Islet of Langerhans (tissue), 1 donor: ENCODE results near the gene THSD4.

Source experiments
- FAIRE-seq: peaks from one replicate; lab custom pipeline; 2011; peaks lifted over from hg19 to GRCh38; lab: Jason Lieb, UNC

The THSD4 gene

DNA sequence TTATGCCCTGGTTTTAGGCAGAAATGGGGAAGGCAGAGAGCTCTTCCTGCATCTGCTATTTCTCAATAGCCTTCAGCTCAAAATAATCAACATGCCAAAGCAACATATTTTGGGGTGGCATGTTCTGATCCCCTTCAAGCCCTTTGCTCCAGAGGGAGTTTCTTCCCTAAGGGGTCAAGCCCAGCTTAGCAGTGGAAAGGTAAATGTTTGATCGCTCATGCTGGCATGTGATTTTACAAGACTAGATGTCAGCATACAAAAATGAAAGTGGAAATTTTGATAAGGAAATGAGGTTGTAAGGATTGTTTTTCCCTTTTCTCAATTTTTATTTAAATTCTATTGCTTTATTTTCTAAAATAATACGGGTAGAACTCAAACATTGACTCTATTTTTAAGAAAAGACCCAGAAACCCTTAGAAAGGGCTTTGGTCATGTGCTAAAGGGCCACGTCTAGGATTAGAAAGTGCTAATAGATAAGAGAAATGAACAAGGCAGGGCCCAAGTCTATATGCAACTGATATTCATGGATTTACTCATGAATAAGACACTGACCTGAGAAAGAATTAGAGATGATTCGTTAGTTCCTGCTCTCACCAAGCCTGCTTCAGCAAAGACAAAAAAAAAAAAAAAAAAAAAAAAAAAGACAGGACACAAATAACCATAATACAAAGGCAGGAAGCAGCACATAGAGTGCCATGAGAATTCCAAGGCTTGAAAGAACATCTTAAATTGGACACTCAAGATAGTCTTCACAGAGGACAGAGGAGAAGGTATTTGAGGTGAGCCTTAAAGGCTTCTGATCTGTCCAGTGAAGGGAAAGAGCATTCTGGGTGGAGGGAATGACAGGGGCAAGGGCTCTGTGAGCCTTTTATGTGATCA lies 640.1 kb downstream of the THSD4 start:
- FAIRE-seq, result no peak

DNA sequence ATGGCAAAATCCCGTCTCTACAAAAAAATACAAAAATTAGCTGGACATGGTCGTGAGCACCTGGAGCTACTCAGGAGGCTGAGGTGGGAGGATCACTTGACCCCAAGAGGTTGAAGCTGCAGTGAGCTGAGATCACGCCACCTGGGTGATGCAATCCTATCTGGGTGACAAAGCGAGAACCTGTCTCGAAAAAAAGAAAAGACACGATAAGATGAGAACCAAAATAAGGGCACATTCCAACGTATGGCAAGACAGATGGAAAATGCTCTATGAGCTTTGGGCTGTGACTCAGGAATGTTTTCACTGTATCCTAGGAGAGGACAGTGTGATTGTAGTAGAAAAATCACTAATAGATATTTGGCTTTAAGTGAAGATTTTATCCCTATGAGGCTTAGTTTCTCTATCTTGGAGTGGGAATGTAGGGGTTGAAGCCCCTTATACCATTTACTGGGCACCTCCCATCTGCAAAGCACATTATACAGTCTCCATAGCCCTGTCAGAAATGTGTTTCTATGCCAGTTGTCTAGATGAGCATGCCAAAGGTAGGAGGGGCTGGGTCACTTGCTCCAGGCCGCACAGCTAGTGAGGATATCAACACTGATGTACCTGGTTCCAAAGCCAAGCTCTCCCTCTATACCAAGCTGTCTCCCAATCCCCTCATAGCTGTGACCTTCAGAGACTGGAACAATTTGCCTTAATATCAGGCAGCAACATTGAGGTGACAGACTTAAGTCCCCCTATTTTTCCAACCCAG lies 641.5 kb downstream of the THSD4 start:
- no peak for FAIRE-seq

DNA sequence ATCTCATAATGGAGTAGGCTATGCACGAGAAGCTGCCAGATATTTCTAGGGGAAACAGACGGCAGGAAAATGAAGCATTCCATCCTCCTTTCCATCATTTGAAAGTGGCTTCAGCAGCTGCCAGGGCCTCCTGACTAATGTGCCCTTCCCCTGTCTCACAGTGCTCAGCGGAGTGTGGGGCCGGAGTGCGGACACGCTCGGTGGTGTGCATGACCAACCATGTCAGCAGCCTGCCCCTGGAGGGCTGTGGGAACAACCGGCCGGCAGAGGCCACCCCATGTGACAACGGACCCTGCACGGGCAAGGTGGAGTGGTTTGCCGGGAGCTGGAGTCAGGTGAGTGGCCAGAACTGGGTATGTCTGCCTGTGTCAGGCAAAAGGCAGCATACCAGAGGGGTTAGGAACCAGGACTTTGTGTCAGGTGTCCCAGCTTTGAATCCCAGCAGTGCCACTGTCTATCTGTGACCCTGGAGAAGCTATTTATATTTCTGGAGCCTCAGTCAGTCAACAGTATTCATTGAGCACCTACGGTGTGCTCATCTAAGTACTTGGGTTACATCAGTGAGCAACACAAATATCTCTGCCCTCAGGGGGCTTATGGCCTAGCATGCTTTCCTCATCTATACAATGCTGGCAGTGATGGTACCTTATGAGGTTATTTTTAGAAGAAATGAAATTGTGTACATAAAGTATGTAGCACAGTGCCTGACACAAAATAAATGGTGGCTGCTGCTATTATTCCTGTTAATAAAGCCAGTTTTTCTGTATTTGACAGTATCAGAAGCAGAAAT lies 642.7 kb downstream of the THSD4 start:
- no peak for FAIRE-seq

GRCh38 chr15:71758711-71759110 lies 643.4 kb downstream of the THSD4 start:
- FAIRE-seq, result no peak

GRCh38 chr15:71760852-71761251 lies 645.6 kb downstream of the THSD4 start:
- FAIRE-seq, result no peak

DNA sequence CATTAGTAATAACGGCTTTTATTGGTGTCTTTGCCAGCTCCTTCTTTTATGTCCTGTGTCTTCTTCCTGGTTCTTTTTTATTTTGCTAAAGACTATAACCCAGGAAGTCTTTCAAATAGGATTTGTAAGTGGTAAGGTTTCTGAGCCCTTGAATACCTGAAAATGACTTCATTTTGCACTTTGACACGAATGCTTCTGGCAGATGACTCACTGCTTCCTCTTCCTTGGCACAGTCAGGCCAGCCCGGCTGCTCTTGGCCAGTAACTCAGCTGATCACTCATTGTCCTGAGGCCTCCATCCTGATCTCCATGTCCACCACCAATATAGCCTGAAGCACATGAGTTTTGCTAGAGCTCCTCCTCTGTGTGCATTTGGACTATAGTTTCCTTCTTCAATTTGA lies 646.4 kb downstream of the THSD4 start:
- no peak for FAIRE-seq

GRCh38 chr15:71768184-71768583 lies 652.9 kb downstream of the THSD4 start:
- no peak for FAIRE-seq

GRCh38 chr15:71773206-71773859 lies 658.1 kb downstream of the THSD4 start:
- FAIRE-seq, result no peak

DNA sequence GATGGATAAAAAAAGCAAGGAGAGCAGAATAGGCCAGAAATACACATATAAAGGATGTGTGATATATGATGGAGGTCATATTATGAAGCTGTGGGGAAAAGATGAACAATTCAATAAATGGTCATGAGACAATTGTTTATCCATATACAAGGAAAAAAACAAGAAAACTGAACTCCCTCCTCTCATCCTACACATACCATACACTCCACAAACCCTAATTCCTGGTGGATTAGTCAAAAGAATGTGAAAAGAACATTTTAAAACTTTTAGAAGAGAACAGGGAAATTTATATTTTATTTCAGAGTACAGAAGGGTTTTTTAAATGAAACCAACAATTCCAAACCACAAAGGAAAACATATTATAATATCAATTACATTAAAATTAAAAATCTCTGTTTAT lies 660.6 kb downstream of the THSD4 start:
- no peak for FAIRE-seq

GRCh38 chr15:71776304-71776703 lies 661.0 kb downstream of the THSD4 start:
- FAIRE-seq, result no peak

DNA sequence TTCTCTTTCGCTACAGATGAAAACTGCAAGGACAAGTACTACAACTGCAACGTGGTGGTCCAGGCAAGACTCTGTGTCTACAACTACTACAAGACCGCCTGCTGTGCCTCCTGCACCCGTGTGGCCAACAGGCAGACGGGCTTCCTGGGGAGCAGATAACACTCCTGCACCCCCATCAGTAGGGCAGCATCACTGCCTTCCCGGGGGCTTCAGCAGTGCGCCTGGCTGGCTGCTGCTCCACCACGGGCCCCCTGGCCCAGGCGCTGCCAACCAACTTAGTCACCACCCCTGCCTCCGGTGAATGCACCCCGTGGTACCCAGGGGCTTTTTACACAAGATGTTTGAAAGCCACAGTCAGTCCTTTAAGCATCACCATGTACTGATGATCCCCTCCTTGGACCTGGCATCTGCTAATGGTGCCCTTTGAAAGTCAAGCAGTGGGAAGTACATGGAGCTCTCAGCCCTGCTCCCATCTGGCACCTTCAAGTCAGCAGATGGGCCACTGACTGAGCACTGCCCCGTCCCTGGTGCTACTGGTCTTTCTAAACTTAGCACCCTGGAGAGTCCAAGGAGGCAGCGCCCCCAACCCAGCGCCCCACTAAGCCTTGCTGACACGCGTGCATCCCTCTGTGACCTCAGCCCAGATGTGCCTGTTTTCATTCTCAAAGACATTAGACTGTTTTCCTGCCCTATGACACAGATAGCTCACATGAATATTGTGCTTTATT lies 662.1 kb downstream of the THSD4 start:
- no peak for FAIRE-seq

DNA sequence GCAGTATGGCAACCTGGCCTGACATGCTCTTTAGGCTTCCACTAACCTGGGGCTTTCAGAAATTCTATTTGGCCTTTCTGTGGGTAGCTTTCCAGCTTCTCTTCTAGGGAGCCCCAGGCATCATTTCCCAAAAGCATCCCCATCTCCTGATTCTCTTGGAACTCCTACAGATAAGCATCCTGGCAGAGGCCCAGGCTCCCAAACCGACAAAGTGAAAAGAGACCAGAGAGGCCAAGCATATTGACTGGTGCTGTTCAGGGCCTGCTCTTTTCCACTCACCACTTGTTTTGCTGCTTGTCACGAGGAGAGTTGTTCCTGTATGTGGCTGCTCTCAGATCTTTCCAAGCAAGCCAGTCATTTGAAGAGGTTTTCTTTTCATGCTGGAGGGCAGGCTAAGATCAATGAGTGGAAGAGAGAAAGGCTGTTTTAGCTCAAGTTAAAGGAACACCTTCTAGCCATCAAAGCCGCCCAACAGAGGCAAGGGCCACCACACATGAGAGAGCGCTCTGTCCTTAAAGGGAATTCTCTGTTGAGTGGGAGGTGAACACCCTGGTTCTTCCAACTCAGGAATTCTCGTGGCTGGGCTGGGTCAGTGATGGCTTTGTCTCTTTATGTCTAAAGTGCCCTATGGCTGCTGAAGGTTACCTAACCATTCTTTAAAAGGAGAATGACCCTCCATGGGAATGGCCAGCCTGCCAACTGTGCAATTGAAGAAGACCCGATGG lies 664.0 kb downstream of the THSD4 start:
- no peak for FAIRE-seq

DNA sequence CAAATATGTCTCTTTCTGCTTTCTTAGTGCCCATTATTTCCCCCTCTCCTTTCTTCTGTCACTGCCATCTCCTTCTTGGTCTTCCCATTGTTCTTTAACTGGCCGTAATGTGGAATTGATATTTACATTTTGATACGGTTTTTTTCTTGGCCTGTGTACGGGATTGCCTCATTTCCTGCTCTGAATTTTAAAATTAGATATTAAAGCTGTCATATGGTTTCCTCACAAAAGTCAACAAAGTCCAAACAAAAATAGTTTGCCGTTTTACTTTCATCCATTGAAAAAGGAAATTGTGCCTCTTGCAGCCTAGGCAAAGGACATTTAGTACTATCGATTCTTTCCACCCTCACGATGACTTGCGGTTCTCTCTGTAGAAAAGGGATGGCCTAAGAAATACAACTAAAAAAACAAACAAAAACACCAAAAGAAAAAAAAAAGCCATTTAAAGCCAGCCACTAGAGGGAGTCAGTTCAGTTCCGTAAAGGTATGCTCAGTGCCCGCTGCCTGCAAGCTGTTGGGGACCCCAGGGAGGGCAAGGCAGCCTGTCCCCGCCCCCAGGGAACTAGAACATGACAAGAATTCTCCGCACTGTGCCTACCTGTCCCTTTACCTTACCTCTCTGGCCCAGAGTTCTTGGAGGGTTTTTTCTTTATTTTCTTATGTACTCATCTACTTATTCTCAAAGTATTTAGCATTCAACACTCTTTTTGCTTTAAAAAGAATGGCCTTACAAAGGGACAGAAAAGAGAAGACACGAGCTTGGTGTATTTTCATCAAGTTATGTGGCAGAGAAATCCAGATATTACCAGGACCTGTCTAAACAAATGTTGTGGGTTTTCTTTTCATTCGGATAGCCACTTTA lies 665.1 kb downstream of the THSD4 start:
- FAIRE-seq, result no peak

DNA sequence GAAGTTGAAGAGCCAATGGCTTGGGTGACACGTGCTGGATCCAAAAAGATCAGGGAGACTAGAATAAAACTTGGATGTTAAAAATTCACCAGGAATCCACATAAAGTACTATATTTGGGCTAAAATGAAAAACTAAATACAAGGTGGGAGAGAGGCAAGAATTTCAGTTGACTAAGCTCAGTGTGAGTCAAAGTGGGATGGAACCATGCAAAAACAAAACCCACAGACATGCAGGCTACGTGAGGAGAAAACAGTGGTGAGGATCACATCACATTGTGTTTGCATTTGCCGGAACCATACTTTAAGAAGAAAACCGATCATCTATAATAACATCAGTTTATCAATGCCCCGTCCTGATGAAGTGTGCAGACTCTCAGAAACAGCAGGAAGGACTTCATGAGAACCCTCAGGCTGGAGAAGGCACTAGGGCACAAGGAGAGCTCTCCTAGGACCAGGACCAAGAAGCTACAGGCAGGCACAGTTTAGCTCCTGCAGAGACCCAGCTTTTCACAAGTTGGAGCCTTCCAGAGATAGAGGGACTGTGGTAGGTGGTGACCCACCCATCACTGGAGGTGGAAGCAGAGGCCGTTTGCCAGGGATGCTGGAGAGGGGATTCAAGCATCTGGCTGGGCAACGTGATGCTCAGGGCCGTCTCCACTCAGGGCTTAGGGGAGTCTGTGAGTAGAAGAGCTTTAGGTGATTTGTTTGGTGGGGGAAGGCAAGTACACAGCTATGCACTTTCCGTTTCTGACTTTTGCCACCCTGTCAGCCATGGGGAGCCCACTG lies 666.1 kb downstream of the THSD4 start:
- FAIRE-seq, result no peak

- FAIRE-seq, result no peak
These were observed 666.6 kb downstream of the THSD4 start for GRCh38 chr15:71781965-71782265.

- FAIRE-seq, result no peak
These were observed 667.3 kb downstream of the THSD4 start for GRCh38 chr15:71782422-71783165.

DNA sequence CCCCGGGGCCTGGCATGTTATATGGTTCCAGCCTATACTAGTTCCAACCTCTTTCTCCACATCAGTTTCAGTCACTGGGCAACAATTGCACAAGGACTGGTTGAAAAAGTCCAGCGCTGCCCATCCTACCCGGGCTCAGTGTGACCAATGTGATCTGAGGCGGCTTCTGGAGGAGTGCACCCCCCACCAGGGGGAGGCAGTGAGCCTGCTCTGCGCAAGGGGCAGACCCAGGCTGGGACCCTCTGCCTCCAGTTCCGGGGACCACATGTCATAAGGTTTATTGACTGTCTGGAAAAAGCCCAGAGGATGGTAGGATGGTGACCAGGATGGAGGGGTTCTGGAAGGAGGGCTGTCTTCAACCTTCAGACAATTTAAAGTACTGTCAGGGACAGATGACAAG lies 669.4 kb downstream of the THSD4 start:
- FAIRE-seq, result no peak

DNA sequence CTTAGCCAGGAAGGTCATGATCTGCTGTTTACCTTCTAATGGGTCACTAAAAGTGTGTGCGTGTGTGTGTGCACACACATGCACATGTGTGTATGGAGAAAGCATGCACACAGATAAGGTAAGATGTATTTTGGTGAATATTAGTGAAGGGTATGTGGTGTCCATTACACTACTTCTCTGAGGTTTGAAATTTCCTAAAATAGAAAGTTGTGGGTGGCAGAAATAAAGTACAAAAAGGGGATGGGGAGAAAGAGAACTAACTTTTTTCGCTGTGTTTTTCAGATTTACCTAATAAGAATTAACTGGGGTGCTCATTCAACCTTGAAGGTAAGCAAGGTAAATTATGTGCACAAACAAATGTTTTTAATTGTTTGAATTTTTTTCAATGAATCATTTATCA lies 670.7 kb downstream of the THSD4 start:
- FAIRE-seq, result no peak

- no peak for FAIRE-seq
These were observed 671.4 kb downstream of the THSD4 start for GRCh38 chr15:71786673-71787072.
